Measurements from ENCODE around the gene CHST8.

- TF ChIP-seq NFIC (IDR thresholded peaks at IDR 0.05) = no peak
- no peak for TF ChIP-seq ZBTB7A (IDR thresholded peaks at IDR 0.05; ENCODE audit: low read depth)
- TF ChIP-seq CREB1 (IDR thresholded peaks at IDR 0.05; ENCODE audit: low read depth) = no peak
- TF ChIP-seq TCF12 (IDR thresholded peaks at IDR 0.05; ENCODE audit: low read depth) = no peak
- no peak for TF ChIP-seq CEBPB (IDR thresholded peaks at IDR 0.05)
- TF ChIP-seq EP300 (IDR thresholded peaks at IDR 0.05; ENCODE audit: borderline replicate concordance) = no peak
- TF ChIP-seq RAD21 (IDR thresholded peaks at IDR 0.05; ENCODE audit: low read depth) = no peak
- no peak for TF ChIP-seq TAF1 (IDR thresholded peaks at IDR 0.05; ENCODE audit: low read depth)
- no peak for TF ChIP-seq FOXM1 (IDR thresholded peaks at IDR 0.05; ENCODE audit: borderline replicate concordance, low read depth)
- TF ChIP-seq REST (IDR thresholded peaks at IDR 0.05; ENCODE audit: low read depth) = no peak
Observed at GRCh38 chr19:33814181-33815165, 192.7 kb downstream of the CHST8 start.
